SK-N-SH treated with all-trans-retinoic acid at 6 μM for 48 hours (cell line): ENCODE data around the gene ARHGAP15.

Experiments used
- ATAC-seq: fragments of 200-7000 bp; cut with Tn5 transposase; 3 replicates; pipeline ENCODE4 v1.9.1; 2020; ENCODE audit warnings: mild to moderate bottlenecking, moderate library complexity
- ARNTL ChIP-seq: fragments of 450-650 bp; formaldehyde crosslinking; IDR thresholded peaks from 2 replicates; pipeline ENCODE4 v1.5.0; 2020; ENCODE audit warnings: low read depth, mild to moderate bottlenecking, moderate library complexity, borderline replicate concordance
- BACH2 ChIP-seq: fragments of 250-450 bp; sonication (Bioruptor Pico); IDR thresholded peaks from 2 replicates; pipeline ENCODE4 v1.9.0; 2021; ENCODE audit warnings: mild to moderate bottlenecking, borderline replicate concordance
- CREB5 ChIP-seq: fragments of 250-450 bp; sonication (Bioruptor Pico); IDR thresholded peaks from 2 replicates; pipeline ENCODE4 v1.5.1; 2020; ENCODE audit warnings: low read depth, mild to moderate bottlenecking, moderate library complexity
- CSDC2 ChIP-seq: fragments of 250-450 bp; sonication (Bioruptor Pico); IDR thresholded peaks from 2 replicates; pipeline ENCODE4 v1.5.0; 2020; ENCODE audit warnings: mild to moderate bottlenecking, moderate library complexity
- ESRRG ChIP-seq: fragments of 250-450 bp; sonication (Bioruptor Pico); IDR thresholded peaks from 2 replicates; pipeline ENCODE4 v1.6.1; 2021; ENCODE audit warnings: mild to moderate bottlenecking
- GLIS3 ChIP-seq: fragments of 250-450 bp; sonication (Bioruptor Pico); IDR thresholded peaks from 2 replicates; pipeline ENCODE4 v1.5.0; 2020; ENCODE audit warnings: mild to moderate bottlenecking, moderate library complexity
- ISL1 ChIP-seq: fragments of 250-450 bp; sonication (Bioruptor Pico); IDR thresholded peaks from 2 replicates; pipeline ENCODE4 v2.1.2; 2022; ENCODE audit warnings: mild to moderate bottlenecking, moderate library complexity
- OSR1 ChIP-seq: fragments of 250-450 bp; sonication (Bioruptor Pico); IDR thresholded peaks from 2 replicates; pipeline ENCODE4 v1.8.0; 2022; ENCODE audit warnings: moderate library complexity, mild to moderate bottlenecking, inconsistent platforms
- PATZ1 ChIP-seq: fragments of 250-450 bp; sonication (Bioruptor Pico); IDR thresholded peaks from 2 replicates; pipeline ENCODE4 v1.8.0; 2020; ENCODE audit warnings: mild to moderate bottlenecking, moderate library complexity, borderline replicate concordance
- PPARA ChIP-seq: fragments of 250-450 bp; sonication (Bioruptor Pico); IDR thresholded peaks from 2 replicates; pipeline ENCODE4 v1.5.0; 2020; ENCODE audit warnings: mild to moderate bottlenecking, borderline replicate concordance
- RARB ChIP-seq: fragments of 250-450 bp; sonication (Bioruptor Pico); IDR thresholded peaks from 2 replicates; pipeline ENCODE4 v1.8.0; 2021; ENCODE audit warnings: mild to moderate bottlenecking, moderate library complexity
- SNAI2 ChIP-seq: fragments of 250-450 bp; sonication (Bioruptor Pico); IDR thresholded peaks from 2 replicates; pipeline ENCODE4 v1.5.0; 2020; ENCODE audit warnings: mild to moderate bottlenecking, moderate library complexity
- TCF4 ChIP-seq: fragments of 250-450 bp; sonication (Bioruptor Pico); IDR thresholded peaks from 2 replicates; pipeline ENCODE4 v1.8.0; 2021; ENCODE audit warnings: mild to moderate bottlenecking, moderate library complexity, borderline replicate concordance
- TOX ChIP-seq: fragments of 250-450 bp; sonication (Bioruptor Pico); IDR thresholded peaks from 2 replicates; pipeline ENCODE4 v1.8.0; 2021; ENCODE audit warnings: mild to moderate bottlenecking, moderate library complexity, borderline replicate concordance
- TSHZ2 ChIP-seq: fragments of 250-450 bp; sonication (Bioruptor Pico); IDR thresholded peaks from 2 replicates; pipeline ENCODE4 v1.5.0; 2020; ENCODE audit warnings: mild to moderate bottlenecking, moderate library complexity
- ZC3H10 ChIP-seq: fragments of 250-450 bp; sonication (Bioruptor Pico); IDR thresholded peaks from 2 replicates; pipeline ENCODE4 v1.5.1; 2021; ENCODE audit warnings: mild to moderate bottlenecking, moderate library complexity
- ZFP3 ChIP-seq: fragments of 250-450 bp; sonication (Bioruptor Pico); IDR thresholded peaks from 2 replicates; pipeline ENCODE4 v1.5.0; 2020; ENCODE audit warnings: mild to moderate bottlenecking, moderate library complexity
- ZFP30 ChIP-seq: fragments of 450-650 bp; formaldehyde crosslinking; IDR thresholded peaks from 2 replicates; pipeline ENCODE4 v1.5.0; 2022; ENCODE audit warnings: mild to moderate bottlenecking, moderate library complexity
- ZNF565 ChIP-seq: fragments of 450-650 bp; formaldehyde crosslinking; conservative IDR thresholded peaks from 2 replicates; pipeline ENCODE4 v1.5.0; 2020; ENCODE audit warnings: low read depth, mild to moderate bottlenecking, moderate library complexity
- ZNF70 ChIP-seq: fragments of 450-650 bp; formaldehyde crosslinking; IDR thresholded peaks from 2 replicates; pipeline ENCODE4 v1.5.0; 2020; ENCODE audit warnings: mild to moderate bottlenecking, moderate library complexity
- ZNF8 ChIP-seq: fragments of 450-650 bp; formaldehyde crosslinking; IDR thresholded peaks from 2 replicates; pipeline ENCODE4 v1.5.0; 2020; ENCODE audit warnings: mild to moderate bottlenecking, moderate library complexity
- TF ChIP-seq, protein P1 (sequence below): fragments of 250-450 bp; sonication (Bioruptor Pico); IDR thresholded peaks from 2 replicates; pipeline ENCODE4 v1.5.1; 2021; ENCODE audit warnings: mild to moderate bottlenecking, moderate library complexity
- TF ChIP-seq, protein P2 (sequence below): fragments of 250-450 bp; sonication (Bioruptor Pico); IDR thresholded peaks from 2 replicates; pipeline ENCODE4 v1.8.0; 2021; ENCODE audit warnings: low read depth, mild to moderate bottlenecking, moderate library complexity, borderline replicate concordance

The ARHGAP15 gene

GRCh38 chr2:143514413-143514812, 385.2 kb downstream of the ARHGAP15 start:
- no peak for TF ChIP-seq ARNTL
- TF ChIP-seq ZFP30 (CRISPR knock-in tag) = no peak
- no peak for TF ChIP-seq ZNF70 (CRISPR knock-in tag)
- TF ChIP-seq PPARA (CRISPR knock-in tag) = no peak
- TF ChIP-seq ISL1 (CRISPR knock-in tag) = no peak
- no peak for TF ChIP-seq CREB5
- TF ChIP-seq GLIS3 (CRISPR knock-in tag) = no peak
- TF ChIP-seq, protein P1, sequence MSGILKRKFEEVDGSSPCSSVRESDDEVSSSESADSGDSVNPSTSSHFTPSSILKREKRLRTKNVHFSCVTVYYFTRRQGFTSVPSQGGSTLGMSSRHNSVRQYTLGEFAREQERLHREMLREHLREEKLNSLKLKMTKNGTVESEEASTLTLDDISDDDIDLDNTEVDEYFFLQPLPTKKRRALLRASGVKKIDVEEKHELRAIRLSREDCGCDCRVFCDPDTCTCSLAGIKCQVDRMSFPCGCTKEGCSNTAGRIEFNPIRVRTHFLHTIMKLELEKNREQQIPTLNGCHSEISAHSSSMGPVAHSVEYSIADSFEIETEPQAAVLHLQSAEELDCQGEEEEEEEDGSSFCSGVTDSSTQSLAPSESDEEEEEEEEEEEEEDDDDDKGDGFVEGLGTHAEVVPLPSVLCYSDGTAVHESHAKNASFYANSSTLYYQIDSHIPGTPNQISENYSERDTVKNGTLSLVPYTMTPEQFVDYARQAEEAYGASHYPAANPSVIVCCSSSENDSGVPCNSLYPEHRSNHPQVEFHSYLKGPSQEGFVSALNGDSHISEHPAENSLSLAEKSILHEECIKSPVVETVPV (CRISPR knock-in tag) = no peak
- no peak for TF ChIP-seq PATZ1
- no peak for TF ChIP-seq BACH2
- TF ChIP-seq, protein P2, sequence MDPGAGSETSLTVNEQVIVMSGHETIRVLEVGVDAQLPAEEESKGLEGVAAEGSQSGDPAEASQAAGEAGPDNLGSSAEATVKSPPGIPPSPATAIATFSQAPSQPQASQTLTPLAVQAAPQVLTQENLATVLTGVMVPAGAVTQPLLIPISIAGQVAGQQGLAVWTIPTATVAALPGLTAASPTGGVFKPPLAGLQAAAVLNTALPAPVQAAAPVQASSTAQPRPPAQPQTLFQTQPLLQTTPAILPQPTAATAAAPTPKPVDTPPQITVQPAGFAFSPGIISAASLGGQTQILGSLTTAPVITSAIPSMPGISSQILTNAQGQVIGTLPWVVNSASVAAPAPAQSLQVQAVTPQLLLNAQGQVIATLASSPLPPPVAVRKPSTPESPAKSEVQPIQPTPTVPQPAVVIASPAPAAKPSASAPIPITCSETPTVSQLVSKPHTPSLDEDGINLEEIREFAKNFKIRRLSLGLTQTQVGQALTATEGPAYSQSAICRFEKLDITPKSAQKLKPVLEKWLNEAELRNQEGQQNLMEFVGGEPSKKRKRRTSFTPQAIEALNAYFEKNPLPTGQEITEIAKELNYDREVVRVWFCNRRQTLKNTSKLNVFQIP (CRISPR knock-in tag) = no peak
- no peak for TF ChIP-seq OSR1 (CRISPR knock-in tag)
- no peak for TF ChIP-seq ZC3H10
- TF ChIP-seq RARB (CRISPR knock-in tag) = no peak
- TF ChIP-seq ZFP3 (CRISPR knock-in tag) = no peak
- TF ChIP-seq TOX (CRISPR knock-in tag) = no peak
- no peak for ATAC-seq

DNA sequence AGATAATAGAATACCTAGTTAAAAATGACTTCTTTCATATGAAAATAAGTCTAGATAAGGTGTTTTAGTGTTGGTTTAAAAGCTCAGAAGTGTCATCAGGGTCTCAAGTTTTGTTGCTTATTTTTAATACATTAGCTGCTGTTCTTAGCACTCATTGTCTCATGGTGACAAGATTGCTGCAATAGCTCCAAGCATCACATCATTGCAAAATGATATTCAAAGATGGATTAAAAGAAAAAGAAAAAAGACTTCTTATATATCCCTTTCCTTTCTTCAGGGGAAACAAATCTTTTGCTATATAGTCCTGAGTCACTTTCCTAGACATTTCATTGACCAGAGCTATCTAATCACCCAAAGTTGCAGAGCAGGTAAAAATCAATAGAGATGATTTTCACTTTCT, 386.1 kb downstream of the ARHGAP15 start:
- no peak for TF ChIP-seq ZFP30 (CRISPR knock-in tag)
- no peak for TF ChIP-seq ZNF70 (CRISPR knock-in tag)
- TF ChIP-seq PPARA (CRISPR knock-in tag) = no peak
- TF ChIP-seq BACH2 = no peak
- TF ChIP-seq ESRRG (CRISPR knock-in tag) = no peak
- TF ChIP-seq ISL1 (CRISPR knock-in tag) = no peak
- TF ChIP-seq RARB (CRISPR knock-in tag) = no peak
- no peak for TF ChIP-seq ZNF8
- no peak for TF ChIP-seq TCF4 (CRISPR knock-in tag)
- TF ChIP-seq SNAI2 = no peak
- TF ChIP-seq ZC3H10 = no peak
- no peak for TF ChIP-seq TSHZ2 (CRISPR knock-in tag)
- TF ChIP-seq CSDC2 (CRISPR knock-in tag) = no peak
- no peak for TF ChIP-seq GLIS3 (CRISPR knock-in tag)
- TF ChIP-seq ZNF565 (CRISPR knock-in tag) = no peak
- TF ChIP-seq PATZ1 = no peak
- TF ChIP-seq, protein P1 (CRISPR knock-in tag) = no peak
- TF ChIP-seq TOX (CRISPR knock-in tag) = no peak
- TF ChIP-seq ZFP3 (CRISPR knock-in tag) = no peak
- TF ChIP-seq, protein P2 (CRISPR knock-in tag) = no peak
- no peak for ATAC-seq
